SK-N-MC (cell line): ENCODE measurements around the gene PRRT4.

ENCODE experiments used
- EZH2 ChIP-seq: fragments of 200-600 bp; sonication (generic); IDR thresholded peaks from one replicate; pipeline ENCODE4 v1.6.1; 2017; ENCODE audit warnings: antibody characterized with exemption
- POLR2AphosphoS5 ChIP-seq: IDR thresholded peaks from 2 replicates; pipeline ENCODE4 v1.6.1; 2012; ENCODE audit warnings: mild to moderate bottlenecking, low read depth, low read length, borderline replicate concordance

DNA sequence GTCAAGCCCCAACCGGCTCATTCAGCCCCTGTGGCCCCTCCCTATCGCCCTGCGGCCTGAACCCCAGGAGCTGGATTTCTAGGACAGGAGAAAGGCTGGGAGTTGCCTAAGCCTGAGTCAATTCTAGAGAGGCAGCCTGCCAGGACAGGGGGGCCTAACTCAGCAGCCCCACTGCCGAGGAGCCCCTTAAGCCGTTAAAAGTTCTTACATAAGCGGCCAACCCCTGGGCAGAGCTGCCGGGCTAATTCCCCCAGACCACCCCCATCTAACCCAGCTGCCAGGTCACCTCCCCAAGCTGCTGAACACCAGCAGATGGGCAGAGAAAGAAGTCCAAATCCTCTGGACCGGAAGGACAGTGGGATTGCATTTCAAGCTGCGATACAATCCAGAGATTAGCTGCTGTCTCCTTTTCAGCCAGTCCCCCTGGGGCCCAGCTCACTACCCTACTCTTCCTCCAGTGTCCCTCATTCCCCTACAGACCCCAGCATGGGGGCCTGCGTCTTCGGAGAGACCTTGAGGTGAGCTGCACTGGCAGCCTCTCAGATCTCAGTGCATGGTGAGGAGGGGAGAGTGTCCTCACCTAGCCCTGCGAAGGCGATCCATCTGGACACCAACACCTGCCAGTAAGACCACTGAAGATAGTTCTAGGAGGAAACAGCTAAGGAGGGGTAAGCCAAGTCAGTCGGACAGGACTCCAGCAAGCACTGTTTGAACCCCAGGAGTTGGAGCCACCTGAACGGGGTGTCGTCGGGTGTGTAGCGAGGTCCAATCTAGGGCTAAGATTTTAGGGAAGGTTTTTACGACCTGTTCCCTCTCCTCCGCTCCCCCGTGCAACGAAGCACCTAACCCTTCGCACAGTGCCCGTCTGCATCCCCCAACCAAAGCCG, 47.5 kb upstream of the PRRT4 start:
- TF ChIP-seq EZH2 (no peak), POLR2AphosphoS5 (no peak)
